Thoracic aorta (tissue), 2 donors: ENCODE results near the gene CPSF7. TPM values are rescaled to one million over a fixed set of nuclear protein-coding genes. Genes with fewer than 3 reads are reported as not detected.

Experiments
- ATAC-seq: fragments of 150-250 bp; one replicate; pipeline ENCODE4 v1.8.0; 2017; ENCODE audit warnings: low read depth; ENCODE audit not compliant: insufficient number of reproducible peaks, low FRiP score
- DNase-seq: peaks from one replicate; pipeline ENCODE4 v3.0.0-alpha.2; 2020; ENCODE audit warnings: low spot score
- H3K27ac ChIP-seq, 2 donors: fragments of 200-600 bp; sonication (generic); 1 replicate in 1 of 2; 2 replicates in 1 of 2; pipeline ENCODE4 v1.5.1; 2016; ENCODE audit warnings: mild to moderate bottlenecking in 2 of 2, moderate library complexity in 2 of 2
- H3K27me3 ChIP-seq: fragments of 200-600 bp; sonication (generic); replicated peaks from 2 replicates; pipeline ENCODE4 v1.6.0; 2016; ENCODE audit warnings: mild to moderate bottlenecking; ENCODE audit not compliant: insufficient read depth
- H3K36me3 ChIP-seq: fragments of 200-600 bp; sonication (generic); one replicate; pipeline ENCODE4 v1.5.1; 2016
- H3K4me1 ChIP-seq, 2 donors: fragments of 200-600 bp; sonication (generic); 1 replicate in 1 of 2; 2 replicates in 1 of 2; pipeline versions ENCODE4 v1.5.1 to v1.6.0; 2016; ENCODE audit warnings: low read depth in 2 of 2, mild to moderate bottlenecking in 1 of 2; ENCODE audit not compliant: control insufficient read depth in 1 of 2
- H3K4me3 ChIP-seq: fragments of 200-600 bp; sonication (generic); 2 replicates; pipeline ENCODE4 v1.5.1; 2016; ENCODE audit warnings: mild to moderate bottlenecking
- H3K9me3 ChIP-seq: fragments of 200-600 bp; sonication (generic); 2 replicates; pipeline ENCODE4 v1.5.1; 2016
- total RNA-seq, 2 donors: library from RNA; depleted of rRNA; stranded (reverse); fragments of >200 nt; gene quantifications; one replicate each; pipeline versions ENCODE4 v1.1.0 to v1.2.3, GENCODE V29; 2016
- TF ChIP-seq, protein P1 (sequence below): fragments of 200-600 bp; sonication (generic); IDR thresholded peaks from one replicate; pipeline ENCODE4 v1.5.1; 2019; ENCODE audit warnings: antibody characterized with exemption

Gene CPSF7
- total RNA-seq, 2 donors from 2014 or later: 54.3 to 69.7 TPM

- TF ChIP-seq, protein P1, sequence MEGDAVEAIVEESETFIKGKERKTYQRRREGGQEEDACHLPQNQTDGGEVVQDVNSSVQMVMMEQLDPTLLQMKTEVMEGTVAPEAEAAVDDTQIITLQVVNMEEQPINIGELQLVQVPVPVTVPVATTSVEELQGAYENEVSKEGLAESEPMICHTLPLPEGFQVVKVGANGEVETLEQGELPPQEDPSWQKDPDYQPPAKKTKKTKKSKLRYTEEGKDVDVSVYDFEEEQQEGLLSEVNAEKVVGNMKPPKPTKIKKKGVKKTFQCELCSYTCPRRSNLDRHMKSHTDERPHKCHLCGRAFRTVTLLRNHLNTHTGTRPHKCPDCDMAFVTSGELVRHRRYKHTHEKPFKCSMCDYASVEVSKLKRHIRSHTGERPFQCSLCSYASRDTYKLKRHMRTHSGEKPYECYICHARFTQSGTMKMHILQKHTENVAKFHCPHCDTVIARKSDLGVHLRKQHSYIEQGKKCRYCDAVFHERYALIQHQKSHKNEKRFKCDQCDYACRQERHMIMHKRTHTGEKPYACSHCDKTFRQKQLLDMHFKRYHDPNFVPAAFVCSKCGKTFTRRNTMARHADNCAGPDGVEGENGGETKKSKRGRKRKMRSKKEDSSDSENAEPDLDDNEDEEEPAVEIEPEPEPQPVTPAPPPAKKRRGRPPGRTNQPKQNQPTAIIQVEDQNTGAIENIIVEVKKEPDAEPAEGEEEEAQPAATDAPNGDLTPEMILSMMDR: no peak
- H3K27ac ChIP-seq: no peak overlapping the region
- H3K4me3 ChIP-seq: no peak overlapping the region
- H3K27me3 ChIP-seq: no peaks in the 10 kb centered on the region
- no peaks in the 10 kb centered on the region for H3K36me3 ChIP-seq
- H3K4me1 ChIP-seq: no peaks in the 10 kb centered on the region
- DNase-seq (no peak), ATAC-seq (no peak)
- no peaks in the 10 kb centered on the region for H3K9me3 ChIP-seq
Measured at GRCh38 chr11:61460986-61461385, 31.2 kb upstream of the CPSF7 start.

- no peaks in the 10 kb centered on the region for H3K4me1 ChIP-seq
- H3K27ac ChIP-seq: no peak overlapping the region
- ATAC-seq (no peak), DNase-seq (no peak)
- no peaks in the 10 kb centered on the region for H3K27me3 ChIP-seq
- TF ChIP-seq, protein P1: no peak
- no peak overlapping the region for H3K4me3 ChIP-seq
- H3K36me3 ChIP-seq: no peaks in the 10 kb centered on the region
- H3K9me3 ChIP-seq: no peaks in the 10 kb centered on the region
Measured at GRCh38 chr11:61460474-61460881, 30.7 kb upstream of the CPSF7 start.

- Histone ChIP-seq H3K4me1 (no peaks in the 10 kb centered on the region), H3K36me3 (no peaks in the 10 kb centered on the region), H3K27ac (no peak overlapping the region), H3K27me3 (no peaks in the 10 kb centered on the region), H3K9me3 (no peaks in the 10 kb centered on the region), H3K4me3 (no peak overlapping the region)
- ATAC-seq (no peak), DNase-seq (no peak)
- TF ChIP-seq, protein P1: no peak
Measured at GRCh38 chr11:61454520-61454919, 24.7 kb upstream of the CPSF7 start.

DNA sequence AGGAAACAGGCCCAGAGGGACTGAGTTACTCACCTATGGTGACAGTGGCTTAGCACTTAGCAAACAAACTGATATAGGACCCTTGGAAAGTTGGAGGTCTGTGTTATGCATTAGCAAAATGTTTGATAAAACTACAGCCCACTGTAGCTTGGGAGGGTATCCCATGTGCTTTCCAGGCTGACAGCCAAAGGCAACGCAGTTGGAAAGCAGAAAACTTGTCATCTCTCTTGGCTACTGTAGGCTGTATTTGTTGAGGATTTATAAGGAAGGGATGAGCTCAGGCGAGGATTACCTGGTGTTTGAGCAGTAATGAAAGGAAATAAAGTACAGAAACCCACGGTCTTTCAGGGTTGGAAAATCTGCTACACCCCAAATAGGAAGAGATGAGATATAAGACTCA is 23.9 kb upstream of the CPSF7 start:
- no peak for DNase-seq
- Histone ChIP-seq H3K27ac (no peak overlapping the region), H3K36me3 (no peaks in the 10 kb centered on the region), H3K27me3 (no peaks in the 10 kb centered on the region), H3K4me3 (no peak overlapping the region), H3K9me3 (no peaks in the 10 kb centered on the region), H3K4me1 (no peaks in the 10 kb centered on the region)
- TF ChIP-seq, protein P1: no peak
- no peak for ATAC-seq

GRCh38 chr11:61452825-61453224 is 23.1 kb upstream of the CPSF7 start:
- Histone ChIP-seq H3K27ac (no peak overlapping the region), H3K9me3 (no peaks in the 10 kb centered on the region), H3K4me3 (no peak overlapping the region), H3K4me1 (no peaks in the 10 kb centered on the region), H3K36me3 (peaks cover 4% of the 10 kb centered on the region), H3K27me3 (no peaks in the 10 kb centered on the region)
- TF ChIP-seq, protein P1: no peak
- ATAC-seq (no peak), DNase-seq (no peak)
